Measurements from ENCODE around the gene CES4A. TPM values are rescaled to one million over a fixed set of nuclear protein-coding genes. Genes with fewer than 3 reads are reported as not detected.

CES4A gene
- total RNA-seq, 4 donors from 2014 or later: 2.7 to 4.0 (median 3.3) TPM

- Histone ChIP-seq H3K9me3 (no peaks in the 10 kb centered on the region), H3K4me1 (peaks cover 33 to 48% (median 44%) of the 10 kb centered on the region in 4 donors), H3K27me3 (peaks cover 0 to 4% (median 0%) of the 10 kb centered on the region in 4 donors), H3K4me3 (no peak overlapping the region), H3K36me3 (no peaks in the 10 kb centered on the region), H3K27ac (replicated peaks in 1 of 4) (peak overlapping the region; percentile 66 to 82 (median 72))
- no peak for DNase-seq (ENCODE audit: extremely low spot score)
- intact Hi-C loops (cut with DNase I): no loop called here
- 57% methylated on average over 3 of the region's 3 CpGs for WGBS
- TF ChIP-seq CTCF (IDR thresholded peaks at IDR 0.05) (no peak), EP300 (IDR thresholded peaks at IDR 0.05) (peak; percentile 37)
Measured at GRCh38 chr16:66996983-66997358, 8.6 kb downstream of the CES4A start.

- H3K4me1 ChIP-seq: peaks cover 33 to 44% (median 41%) of the 10 kb centered on the region in 4 donors
- WGBS: 9% methylated on average over 37 of the region's 89 CpGs
- H3K36me3 ChIP-seq: peaks cover 0 to 6% (median 0%) of the 10 kb centered on the region in 4 donors
- no peaks in the 10 kb centered on the region for H3K9me3 ChIP-seq
- H3K27me3 ChIP-seq: peaks cover 0 to 4% (median 0%) of the 10 kb centered on the region in 4 donors
- H3K4me3 ChIP-seq: peak overlapping the region; percentile 57 to 70 (median 61)
- H3K27ac ChIP-seq (replicated peaks in 1 of 4): peak overlapping the region; percentile 55 to 71 (median 64)
- TF ChIP-seq EP300 (IDR thresholded peaks at IDR 0.05) (peak; percentile 56), CTCF (IDR thresholded peaks at IDR 0.05) (no peak), POLR2A (IDR thresholded peaks at IDR 0.05; ENCODE audit: low read depth) (no peak), POLR2AphosphoS5 (IDR thresholded peaks at IDR 0.05) (peak; percentile 55 to 70)
- intact Hi-C loops (cut with DNase I): no loop called here
- DNase-seq (ENCODE audit: extremely low spot score): no peak
Measured at GRCh38 chr16:67000384-67001351, 12.3 kb downstream of the CES4A start.

- Histone ChIP-seq H3K4me3 (no peak overlapping the region), H3K36me3 (peaks cover 0 to 6% (median 0%) of the 10 kb centered on the region in 4 donors), H3K9me3 (no peaks in the 10 kb centered on the region), H3K4me1 (peaks cover 24 to 34% (median 31%) of the 10 kb centered on the region in 4 donors), H3K27me3 (peaks cover 0 to 4% (median 0%) of the 10 kb centered on the region in 4 donors), H3K27ac (replicated peaks in 1 of 4) (no peak overlapping the region)
- TF ChIP-seq POLR2AphosphoS5 (IDR thresholded peaks at IDR 0.05) (no peak), CTCF (IDR thresholded peaks at IDR 0.05) (no peak), POLR2A (IDR thresholded peaks at IDR 0.05; ENCODE audit: low read depth) (no peak), EP300 (IDR thresholded peaks at IDR 0.05) (no peak)
- DNase-seq (ENCODE audit: extremely low spot score): no peak
- intact Hi-C loops (cut with DNase I): no loop called here
- WGBS: 84% methylated on average over 3 of the region's 3 CpGs
Measured at GRCh38 chr16:67001726-67002125, 13.3 kb downstream of the CES4A start.

GRCh38 chr16:67006930-67007658 is 18.7 kb downstream of the CES4A start:
- TF ChIP-seq CTCF (IDR thresholded peaks at IDR 0.05) (no peak), EP300 (IDR thresholded peaks at IDR 0.05) (no peak), POLR2A (IDR thresholded peaks at IDR 0.05; ENCODE audit: low read depth) (no peak), POLR2AphosphoS5 (IDR thresholded peaks at IDR 0.05) (no peak)
- intact Hi-C loops (cut with DNase I): no loop called here
- Histone ChIP-seq H3K27ac (replicated peaks in 1 of 4) (no peak overlapping the region), H3K27me3 (no peaks in the 10 kb centered on the region), H3K4me3 (no peak overlapping the region), H3K36me3 (peaks cover 0 to 6% (median 0%) of the 10 kb centered on the region in 4 donors), H3K9me3 (no peaks in the 10 kb centered on the region), H3K4me1 (no peaks in the 10 kb centered on the region)
- DNase-seq (ENCODE audit: extremely low spot score): no peak
- WGBS: 76% methylated on average over 9 of the region's 12 CpGs
